GM12878 (cell line): ENCODE results near the gene ZER1. TPM values are rescaled to one million over a fixed set of nuclear protein-coding genes. Genes with fewer than 3 reads are reported as not detected.

Experiments
- BCL11A ChIP-seq: IDR thresholded peaks from 2 replicates; pipeline ENCODE4 v1.6.1; 2011; ENCODE audit warnings: low read depth, low read length
- BCLAF1 ChIP-seq: fragments of 450-650 bp; IDR thresholded peaks from 2 replicates; pipeline ENCODE4 v1.6.1; 2017; ENCODE audit warnings: antibody characterized with exemption, mild to moderate bottlenecking, moderate library complexity
- BHLHE40 ChIP-seq, 2 experiments: fragments of 450-650 bp in 1 of 2; IDR thresholded peaks; 2 replicates each; pipeline ENCODE4 v1.6.1; 2011 to 2017; ENCODE audit warnings: low read depth in 2 of 2, borderline replicate concordance in 1 of 2, improper control_type of control experiment in 1 of 2, low read length in 1 of 2, mild to moderate bottlenecking in 1 of 2
- CHD2 ChIP-seq: IDR thresholded peaks from 2 replicates; pipeline ENCODE4 v1.6.1; 2011; ENCODE audit warnings: low read depth, low read length, improper control_type of control experiment, borderline replicate concordance
- E2F8 ChIP-seq: fragments of 450-650 bp; IDR thresholded peaks from 2 replicates; pipeline ENCODE4 v1.6.1; 2018; ENCODE audit warnings: mild to moderate bottlenecking, low read depth, moderate library complexity; ENCODE audit not compliant: partially characterized antibody
- EGR1 ChIP-seq, 2 experiments: IDR thresholded peaks; 1 replicate in 1 of 2; 2 replicates in 1 of 2; pipeline ENCODE4 v1.6.1; 2011 to 2012; ENCODE audit warnings: low read depth in 2 of 2, low read length in 2 of 2, borderline replicate concordance in 1 of 2, mild to moderate bottlenecking in 1 of 2, moderate library complexity in 1 of 2
- GABPA ChIP-seq: IDR thresholded peaks from 2 replicates; pipeline ENCODE4 v1.6.1; 2014; ENCODE audit warnings: antibody characterized with exemption, low read depth, mild to moderate bottlenecking, inconsistent platforms
- MEF2A ChIP-seq: IDR thresholded peaks from 2 replicates; pipeline ENCODE4 v1.6.1; 2011; ENCODE audit warnings: low read depth, mild to moderate bottlenecking, low read length, moderate library complexity; ENCODE audit not compliant: insufficient read depth
- MXI1 ChIP-seq: fragments of 150-350 bp; IDR thresholded peaks from 2 replicates; pipeline ENCODE4 v1.6.1; 2011; ENCODE audit warnings: low read depth, mild to moderate bottlenecking, inconsistent platforms, low read length, improper control_type of control experiment
- PBX3 ChIP-seq: IDR thresholded peaks from 2 replicates; pipeline ENCODE4 v1.6.1; 2011; ENCODE audit warnings: mild to moderate bottlenecking, low read depth, low read length, moderate library complexity; ENCODE audit not compliant: insufficient replicate concordance
- POLR2A ChIP-seq: IDR thresholded peaks from 2 replicates; pipeline ENCODE4 v1.6.1; 2011; ENCODE audit warnings: low read depth, mild to moderate bottlenecking, low read length
- POLR2AphosphoS2 ChIP-seq: IDR thresholded peaks from 2 replicates; pipeline ENCODE4 v1.6.1; 2011; ENCODE audit warnings: low read depth, mild to moderate bottlenecking, low read length, improper control_type of control experiment, moderate library complexity
- SKIL ChIP-seq: fragments of 450-650 bp; IDR thresholded peaks from 2 replicates; pipeline ENCODE4 v1.6.1; 2017; ENCODE audit warnings: mild to moderate bottlenecking, low read depth, inconsistent platforms; ENCODE audit not compliant: poor library complexity, severe bottlenecking
- TCF12 ChIP-seq: IDR thresholded peaks from 2 replicates; pipeline ENCODE4 v1.6.1; 2011; ENCODE audit warnings: low read depth, mild to moderate bottlenecking, low read length
- ZBTB4 ChIP-seq: fragments of 450-650 bp; formaldehyde crosslinking; IDR thresholded peaks from 2 replicates; pipeline ENCODE4 v1.4.0; 2022; ENCODE audit warnings: mild to moderate bottlenecking, moderate library complexity
- polyA plus RNA-seq, 11 experiments: library from polyadenylated mRNA; depleted of rRNA in 4 of 11; unstranded in 6 of 11; stranded (reverse) in 5 of 11; fragments of >200 nt; fragmentation: Nextera tagmentation in 4 of 11; fragmentation: Illumina TruSeq in 1 of 11; extraction: Ambion mirVana in 4 of 11; extraction: Trizol in 1 of 11; gene quantifications; 1 replicate in 1 of 11; 2 replicates in 10 of 11; pipeline versions ENCODE4 v1.2.1 to v1.2.3, GENCODE V29; 2011 to 2016; ENCODE audit warnings: inconsistent platforms in 2 of 11, missing spikeins in 2 of 11, low read depth in 1 of 11
- total RNA-seq, 4 experiments: library from RNA; depleted of rRNA in 3 of 4; stranded (reverse); fragments of >200 nt in 3 of 4; fragmentation: Illumina TruSeq in 1 of 4; extraction: Trizol in 1 of 4; gene quantifications; 2 replicates each; pipeline versions ENCODE4 v1.2.1 to v1.2.3, GENCODE V29; 2013 to 2021

The ZER1 gene
- total and polyA plus RNA-seq, 10 of the 15 experiments (the other 5 are each of a cell fraction or from before 2014, with no cell fraction given) = 0.32 to 16.9 (median 7.9) TPM

- TF ChIP-seq MXI1 (peak; percentile 51), BHLHE40 (IDR thresholded peaks at IDR 0.05; ENCODE audit: borderline replicate concordance in 1 of 2, low read depth in 2 of 2, low read length in 1 of 2) (peak; percentile 62 to 89; a peak in 3 of 4 replicates), MEF2A (no peak), PBX3 (no peak), CHD2 (0 out of 2 replicates have a peak, but pooled peaks have one; percentile 40), BCL11A (no peak), POLR2AphosphoS2 (peak; percentile 70; the same call in 1 of the 2 replicates), BCLAF1 (peak; percentile 32; the same call in 1 of the 2 replicates), EGR1 (IDR thresholded peaks at IDR 0.05; ENCODE audit: borderline replicate concordance in 1 of 2, low read depth in 2 of 2, low read length in 2 of 2) (peak in 1 of 2 experiments; percentile 92; a peak in 2 of 3 replicates), E2F8 (no peak), POLR2A (peak; percentile 90), TCF12 (no peak), ZBTB4 (CRISPR knock-in tag) (no peak), GABPA (no peak), SKIL (no peak)
These were observed 83.0 kb downstream of the ZER1 start, which contains the start of gene SET (continued) for GRCh38 chr9:128688501-128689292.
